Spleen (tissue), 11 donors: ENCODE results near the gene ELMO2. TPM values are rescaled to one million over a fixed set of nuclear protein-coding genes. Genes with fewer than 3 reads are reported as not detected.
A peak's percentile ranks its signal among the peaks of the same experiment; 100 is the strongest.

Experiments used
- DNase-seq: peaks from one replicate; pipeline ENCODE4 v3.0.0-alpha.2; 2020
- H3K27ac ChIP-seq, 8 donors: fragments of 200-600 bp; sonication (generic) in 7 of 8; 1 replicate in 4 of 8; 2 replicates in 4 of 8; pipeline versions ENCODE4 v1.5.0 to v1.8.0; 2016 to 2021; ENCODE audit warnings: inconsistent platforms in 4 of 8, mild to moderate bottlenecking in 4 of 8, moderate library complexity in 1 of 8
- H3K27me3 ChIP-seq, 7 donors: fragments of 200-600 bp; sonication (generic) in 6 of 7; replicated peaks in 1 of 7; 1 replicate in 4 of 7; 2 replicates in 3 of 7; pipeline versions ENCODE4 v1.5.0 to v1.8.0; 2016 to 2021; ENCODE audit warnings: inconsistent platforms in 3 of 7, mild to moderate bottlenecking in 1 of 7
- H3K36me3 ChIP-seq, 6 donors: fragments of 200-600 bp; sonication (generic) in 5 of 6; 1 replicate in 4 of 6; 2 replicates in 2 of 6; pipeline versions ENCODE4 v1.5.0 to v1.8.0; 2016 to 2021; ENCODE audit warnings: inconsistent platforms in 2 of 6
- H3K4me1 ChIP-seq, 6 donors: fragments of 200-600 bp; sonication (generic) in 5 of 6; 1 replicate in 3 of 6; 2 replicates in 3 of 6; pipeline versions ENCODE4 v1.5.0 to v1.8.0; 2016 to 2021; ENCODE audit warnings: inconsistent platforms in 3 of 6
- H3K4me3 ChIP-seq, 8 donors: fragments of 200-600 bp; sonication (generic) in 7 of 8; 1 replicate in 4 of 8; 2 replicates in 4 of 8; pipeline versions ENCODE4 v1.5.0 to v1.8.0; 2016 to 2021; ENCODE audit warnings: inconsistent platforms in 4 of 8, mild to moderate bottlenecking in 4 of 8, moderate library complexity in 2 of 8
- H3K9me3 ChIP-seq, 8 donors: fragments of 200-600 bp; sonication (generic) in 7 of 8; 1 replicate in 4 of 8; 2 replicates in 4 of 8; pipeline versions ENCODE4 v1.5.0 to v1.8.0; 2016 to 2021; ENCODE audit warnings: inconsistent platforms in 4 of 8
- CTCF ChIP-seq, 11 experiments: fragments of 200-600 bp in 7 of 11; fragments of 450-650 bp in 4 of 11; sonication (generic) in 4 of 11; IDR thresholded peaks in 8 of 11; conservative IDR thresholded peaks in 3 of 11; 1 replicate in 7 of 11; 2 replicates in 4 of 11; pipeline versions ENCODE4 v1.4.0 to v1.8.0; 2016 to 2021; ENCODE audit warnings: antibody characterized with exemption in 11 of 11, inconsistent platforms in 4 of 11, mild to moderate bottlenecking in 1 of 11
- POLR2A ChIP-seq, 3 donors: fragments of 450-650 bp; IDR thresholded peaks; one replicate each; pipeline ENCODE4 v1.5.1; 2017; ENCODE audit warnings: antibody characterized with exemption in 3 of 3, mild to moderate bottlenecking in 1 of 3
- POLR2AphosphoS5 ChIP-seq, 3 donors: sonication (generic); formaldehyde crosslinking; IDR thresholded peaks; one replicate each; pipeline ENCODE4 v1.5.1; 2017; ENCODE audit warnings: antibody characterized with exemption in 3 of 3
- WGBS, 5 donors: extraction: QIAGEN DNeasy Blood & Tissue Kit in 3 of 5; methylation state at CpG; one replicate each; pipeline versions ENCODE4 v1.1.5 to v1.1.7; 2013 to 2018; 5-methylcytosine and 5-hydroxymethylcytosine counted together
- intact Hi-C: fragments of 100-400 bp; cut with DNase I; formaldehyde crosslinking; loops from one replicate; pipeline ENCODE4 v1.15.0; 2023; ENCODE audit warnings: low total_unique reads
- polyA plus RNA-seq, 3 donors: library from polyadenylated mRNA; stranded (reverse); fragments of 200-250 nt; gene quantifications; one replicate each; pipeline ENCODE4 v1.2.1, GENCODE V29; 2013
- total RNA-seq, 7 donors: library from RNA; depleted of rRNA in 3 of 7; stranded (reverse); fragments of >200 nt in 3 of 7; fragmentation: NEBNext Ultra II Directional in 4 of 7; extraction: Animal tissue kit (Norgen Biotek cat#: 25700) in 4 of 7; gene quantifications; one replicate each; pipeline versions ENCODE4 v1.1.0 to v1.2.1, GENCODE V29; 2016 to 2021
- donor health status: healthy with polysubstance abuse.
- donor health status: DM: no; HTN: no; CAD: no; lungs with moderate emphysema.
- donor health status: DM: no; HTN: no; CAD: no.
- donor health status: Bipolar disorder and iron deficiency.
- donor health status: healthy.
- donor health status: DM: no; HTN: no; CAD: no.
- donor health status: DM: yes; HTN: yes; CAD: no.

ELMO2 gene
- total and polyA plus RNA-seq, 10 donors, result 17.2 to 80.2 (median 61.0) TPM

GRCh38 chr20:46361381-46361780 is 45.0 kb downstream of the ELMO2 start:
- Histone ChIP-seq H3K27me3 (no peaks in the 10 kb centered on the region), H3K4me1 (peaks cover 42 to 96% (median 92%) of the 10 kb centered on the region in 6 donors), H3K9me3 (no peaks in the 10 kb centered on the region), H3K36me3 (peaks cover 0 to 76% (median 8%) of the 10 kb centered on the region in 6 donors), H3K4me3 (peak overlapping the region in 1 of 8 donors; percentile 98), H3K27ac (peak overlapping the region in 5 of 8 donors; percentile 51 to 100 (median 100))
- intact Hi-C loops, result no loop called here
- DNase-seq, result no peak
- 36 to 71% (median 55%) methylated on average over 5 of the region's 5 CpGs for WGBS, 5 donors
- TF ChIP-seq POLR2AphosphoS5 (IDR thresholded peaks at IDR 0.05), result peak in 1 of 3 donors; percentile 14
- TF ChIP-seq POLR2A (IDR thresholded peaks at IDR 0.05), result no peak

GRCh38 chr20:46359233-46359751 is 47.1 kb downstream of the ELMO2 start:
- DNase-seq, result no peak
- Histone ChIP-seq H3K4me1 (peaks cover 42 to 83% (median 79%) of the 10 kb centered on the region in 6 donors), H3K27ac (peak overlapping the region in 5 of 8 donors; percentile 9 to 50 (median 26)), H3K27me3 (no peaks in the 10 kb centered on the region), H3K36me3 (peaks cover 0 to 83% (median 15%) of the 10 kb centered on the region in 6 donors), H3K4me3 (no peak overlapping the region), H3K9me3 (no peaks in the 10 kb centered on the region)
- intact Hi-C loops, result no loop called here
- WGBS, 5 donors, result 20 to 47% (median 27%) methylated on average over 9 to 10 of the region's 10 CpGs
- TF ChIP-seq CTCF (IDR thresholded peaks at IDR 0.05 in 8 of 11, conservative IDR thresholded peaks at IDR 0.05 in 3 of 11), result no peak
- TF ChIP-seq POLR2A (IDR thresholded peaks at IDR 0.05), result no peak
- no peak for TF ChIP-seq POLR2AphosphoS5 (IDR thresholded peaks at IDR 0.05)

DNA sequence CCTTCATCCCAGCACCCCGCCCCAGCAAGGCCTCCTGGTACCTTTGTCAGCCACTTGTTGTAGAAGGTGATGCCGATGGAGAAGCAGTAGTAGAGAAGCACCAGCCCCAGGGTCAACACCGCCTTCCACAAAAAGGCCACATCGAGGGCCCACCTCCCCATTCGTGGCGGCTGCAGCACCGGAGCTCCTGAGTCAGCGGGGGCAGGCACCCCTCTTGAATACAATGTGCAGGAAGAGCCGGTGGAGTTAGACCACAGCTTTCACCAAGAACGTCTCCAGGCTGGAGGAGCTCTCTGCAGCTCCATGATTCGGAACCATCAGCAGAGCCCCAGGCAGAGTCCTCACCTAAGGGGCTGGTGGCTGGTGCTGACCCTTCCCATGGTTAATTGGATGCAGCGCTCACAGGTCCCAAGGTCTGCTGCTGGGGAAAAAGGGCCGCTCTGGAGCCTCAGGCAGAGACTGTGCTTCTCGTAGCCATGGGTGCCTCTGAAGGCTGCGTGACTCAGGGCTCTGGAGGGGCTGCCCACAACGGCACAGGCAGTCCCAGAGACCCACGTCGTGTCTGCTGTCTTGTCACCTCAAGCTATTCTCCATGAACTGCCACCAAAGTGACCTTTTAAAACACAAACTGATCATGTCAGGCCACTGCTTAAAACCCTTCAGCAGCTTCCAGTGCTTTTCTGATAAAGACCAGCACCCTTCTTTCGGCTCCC is 47.9 kb downstream of the ELMO2 start:
- Histone ChIP-seq H3K4me3 (no peak overlapping the region), H3K4me1 (peaks cover 41 to 79% (median 75%) of the 10 kb centered on the region in 6 donors), H3K9me3 (no peaks in the 10 kb centered on the region), H3K27me3 (no peaks in the 10 kb centered on the region), H3K27ac (peak overlapping the region in 4 of 8 donors; percentile 9 to 50 (median 37)), H3K36me3 (peaks cover 0 to 91% (median 16%) of the 10 kb centered on the region in 6 donors)
- DNase-seq, result no peak
- 41 to 87% (median 73%) methylated on average over 12 to 19 of the region's 19 CpGs for WGBS, 5 donors
- TF ChIP-seq POLR2AphosphoS5 (IDR thresholded peaks at IDR 0.05) (no peak), CTCF (IDR thresholded peaks at IDR 0.05 in 8 of 11, conservative IDR thresholded peaks at IDR 0.05 in 3 of 11) (no peak)
- intact Hi-C loops, result no loop called here

- Histone ChIP-seq H3K4me3 (peak overlapping the region in 1 of 8 donors; percentile 8), H3K4me1 (peaks cover 27 to 64% (median 61%) of the 10 kb centered on the region in 6 donors), H3K27me3 (no peaks in the 10 kb centered on the region), H3K9me3 (no peaks in the 10 kb centered on the region), H3K36me3 (peaks cover 0 to 96% (median 17%) of the 10 kb centered on the region in 6 donors), H3K27ac (peak overlapping the region in 6 of 8 donors; percentile 39 to 65 (median 52))
- DNase-seq, result peak; percentile 84
- TF ChIP-seq POLR2AphosphoS5 (IDR thresholded peaks at IDR 0.05), result peak; percentile 53 to 80 (median 74)
- no peak for TF ChIP-seq CTCF (IDR thresholded peaks at IDR 0.05 in 8 of 11, conservative IDR thresholded peaks at IDR 0.05 in 3 of 11)
- intact Hi-C loops, result no loop called here
- WGBS, 5 donors, result 9 to 29% (median 13%) methylated on average over 8 to 13 of the region's 13 CpGs
Measured at GRCh38 chr20:46357030-46357514, 49.3 kb downstream of the ELMO2 start.
